ENCODE results near the gene SLC7A6.

SLC7A6 gene

DNA sequence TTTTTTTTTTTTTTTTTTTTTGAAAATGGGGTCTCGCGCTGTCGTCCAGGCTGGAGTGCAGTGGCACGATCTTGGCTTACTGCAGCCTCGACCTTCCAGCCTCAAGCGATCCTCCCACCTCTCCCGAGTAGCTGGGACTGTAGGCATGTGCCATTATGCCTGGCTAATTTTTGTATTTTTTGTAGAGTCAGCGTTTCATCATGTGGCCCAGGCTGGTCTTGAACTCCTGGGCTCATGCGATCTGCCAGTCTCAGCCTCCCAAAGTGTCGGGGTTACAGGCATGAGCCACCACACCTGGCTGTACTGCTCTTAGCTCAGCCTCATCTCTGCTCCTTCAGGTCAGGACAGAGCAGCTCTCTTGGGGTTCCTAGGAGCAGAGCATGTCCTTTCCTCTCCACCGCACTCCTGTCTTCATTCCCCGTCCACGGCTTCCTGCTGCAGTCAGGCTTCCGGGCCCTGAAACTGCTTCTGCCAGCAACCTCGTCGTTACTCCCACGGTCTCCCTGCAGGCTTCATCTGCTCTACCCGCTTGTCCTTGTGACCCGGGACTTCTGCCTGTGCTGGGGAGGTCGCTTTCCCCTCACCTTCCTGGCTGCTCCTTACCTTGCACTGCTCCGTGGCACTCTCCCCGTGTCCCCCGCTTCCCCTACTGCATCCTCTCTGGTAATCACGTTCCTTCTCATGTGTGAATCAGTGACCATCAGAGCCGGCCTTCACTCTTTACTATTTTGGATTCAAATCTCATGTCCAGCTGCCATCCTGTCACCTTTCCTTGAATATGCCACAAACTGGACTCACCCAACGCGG is 84.5 kb downstream of the SLC7A6 start:
- no peak for DNase-seq

DNA sequence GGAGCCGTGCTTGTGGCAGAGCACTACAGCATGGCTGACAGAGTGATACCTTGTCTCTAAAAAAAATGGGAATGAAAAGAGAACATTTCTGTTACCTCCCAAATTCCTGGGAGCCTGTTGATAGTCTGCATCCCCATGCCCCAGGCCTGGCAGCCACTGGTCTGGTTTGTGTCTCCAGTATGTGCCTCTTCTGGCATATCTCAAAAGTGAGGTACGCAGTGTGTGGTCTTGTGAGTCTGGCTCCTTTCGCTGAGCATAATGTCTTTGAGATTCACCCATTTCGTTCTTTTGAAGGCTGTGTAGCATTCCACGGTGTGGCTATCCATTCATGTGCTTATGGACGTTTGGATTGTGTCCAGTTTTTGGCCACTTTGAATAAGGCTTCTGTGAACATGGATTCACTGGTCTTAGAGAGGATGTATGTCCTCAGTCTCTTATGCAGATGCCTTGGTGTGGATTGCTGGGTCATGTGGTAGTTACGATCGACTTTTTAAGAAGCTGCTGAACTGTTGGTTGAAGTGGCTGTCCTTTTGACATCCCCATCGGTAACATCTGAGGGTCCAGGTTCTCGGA is 85.6 kb downstream of the SLC7A6 start:
- no peak for DNase-seq

DNA sequence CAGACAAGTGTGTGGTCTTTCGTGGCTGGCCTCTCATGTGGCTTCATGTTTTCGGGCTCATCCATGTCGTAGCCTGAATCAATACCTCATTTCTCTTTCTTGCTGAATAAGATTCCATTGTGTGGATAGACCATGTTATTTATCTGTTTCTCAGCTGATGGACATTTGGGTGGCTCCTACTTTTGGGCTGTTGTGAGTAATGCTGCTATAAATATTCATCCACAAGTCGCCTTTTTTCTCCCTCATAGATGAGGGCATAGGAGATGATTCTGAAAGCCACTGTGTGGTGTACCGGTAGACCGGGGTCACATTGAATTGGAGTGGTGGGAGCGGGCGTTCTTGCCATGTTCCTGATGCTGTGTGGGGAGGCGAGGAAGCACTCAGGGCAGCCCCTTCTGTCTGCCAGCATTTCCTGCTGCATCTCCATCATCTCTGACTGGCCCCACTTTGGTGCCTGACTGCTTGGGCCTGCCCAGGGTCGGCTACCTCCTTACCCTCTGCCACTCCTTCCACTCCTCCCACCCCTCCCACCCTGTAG is 86.6 kb downstream of the SLC7A6 start:
- no peak for DNase-seq

Data from GF-D8 (cell line).